GM21717 (cell line): ENCODE measurements around the gene HSPA12A.

Experiments used
- ATAC-seq: cut with Tn5 transposase; IDR thresholded peaks from one replicate; pipeline ENCODE4 v1.9.1; 2021; ENCODE audit warnings: mild to moderate bottlenecking, moderate library complexity; ENCODE audit not compliant: unreplicated experiment

HSPA12A gene, protein sequence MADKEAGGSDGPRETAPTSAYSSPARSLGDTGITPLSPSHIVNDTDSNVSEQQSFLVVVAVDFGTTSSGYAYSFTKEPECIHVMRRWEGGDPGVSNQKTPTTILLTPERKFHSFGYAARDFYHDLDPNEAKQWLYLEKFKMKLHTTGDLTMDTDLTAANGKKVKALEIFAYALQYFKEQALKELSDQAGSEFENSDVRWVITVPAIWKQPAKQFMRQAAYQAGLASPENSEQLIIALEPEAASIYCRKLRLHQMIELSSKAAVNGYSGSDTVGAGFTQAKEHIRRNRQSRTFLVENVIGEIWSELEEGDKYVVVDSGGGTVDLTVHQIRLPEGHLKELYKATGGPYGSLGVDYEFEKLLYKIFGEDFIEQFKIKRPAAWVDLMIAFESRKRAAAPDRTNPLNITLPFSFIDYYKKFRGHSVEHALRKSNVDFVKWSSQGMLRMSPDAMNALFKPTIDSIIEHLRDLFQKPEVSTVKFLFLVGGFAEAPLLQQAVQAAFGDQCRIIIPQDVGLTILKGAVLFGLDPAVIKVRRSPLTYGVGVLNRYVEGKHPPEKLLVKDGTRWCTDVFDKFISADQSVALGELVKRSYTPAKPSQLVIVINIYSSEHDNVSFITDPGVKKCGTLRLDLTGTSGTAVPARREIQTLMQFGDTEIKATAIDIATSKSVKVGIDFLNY

DNA sequence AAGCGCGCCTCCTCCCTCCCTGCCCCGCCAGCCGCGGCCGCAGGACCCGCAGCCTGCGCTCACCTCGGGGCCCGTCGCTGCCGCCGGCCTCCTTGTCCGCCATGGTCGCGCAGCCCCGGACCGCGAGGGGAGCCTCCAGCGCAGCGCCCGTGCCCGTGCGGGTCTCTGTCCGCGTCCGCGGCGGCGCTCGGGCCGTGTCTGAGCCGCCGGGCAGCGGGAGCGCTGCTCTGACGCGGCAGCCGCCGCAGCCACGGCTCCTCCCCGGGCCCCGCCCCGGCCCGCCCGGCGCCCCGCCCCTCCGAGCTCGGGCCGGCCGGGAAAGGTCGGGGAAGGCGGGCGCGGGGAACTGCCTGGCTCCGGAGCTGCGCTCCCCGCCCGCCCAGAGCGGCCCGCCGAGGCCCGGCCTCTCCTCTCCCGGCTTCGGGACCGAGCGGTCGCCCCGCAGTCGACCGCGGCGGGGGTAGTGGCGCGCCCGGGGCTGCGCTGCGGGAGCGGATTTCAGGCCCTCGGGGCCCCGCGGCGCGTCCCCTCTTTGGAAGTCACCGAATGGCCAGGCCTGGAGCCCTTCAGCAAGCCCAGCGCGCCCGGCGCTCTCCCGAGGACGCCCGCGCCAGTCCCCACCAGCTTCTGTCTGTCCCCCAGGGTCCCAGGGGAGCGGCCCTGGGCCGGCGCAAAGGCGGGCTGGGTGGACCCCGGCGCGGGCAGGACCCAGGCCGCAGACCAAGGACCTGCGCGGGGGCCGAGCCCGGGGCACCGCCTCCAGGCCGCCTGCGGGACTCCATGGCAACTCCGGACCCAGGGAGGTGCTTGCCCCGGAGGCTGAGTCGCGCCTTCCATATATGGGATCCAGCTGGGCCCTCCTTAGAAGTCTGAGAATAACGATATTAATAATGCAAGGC lies at the start of gene HSPA12A:
TSS of gene HSPA12A (minus strand) at position 200 of the 899 bp plus-strand sequence. CDS start at position 103, 97 bp downstream.
- ATAC-seq, result peak; percentile 94

DNA sequence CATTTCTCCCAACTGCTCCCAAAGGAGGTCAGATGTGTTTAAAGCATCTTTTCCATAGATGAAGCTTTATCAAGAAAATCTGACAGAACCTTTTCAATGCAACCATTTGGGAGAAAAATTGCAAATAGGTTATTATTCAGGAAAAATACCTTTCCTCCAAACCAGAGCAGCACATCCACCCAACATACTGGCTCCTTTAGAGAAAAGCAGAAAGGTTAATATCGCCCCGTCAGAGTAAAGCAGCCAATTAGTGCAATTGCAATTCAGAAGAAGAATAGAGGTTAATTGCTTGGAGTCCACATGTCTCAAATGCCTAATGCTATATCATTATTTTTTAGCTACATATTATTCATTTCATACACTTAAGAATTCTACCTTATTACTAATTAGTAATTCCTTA lies 48.9 kb upstream of the HSPA12A start:
- no peak for ATAC-seq

DNA sequence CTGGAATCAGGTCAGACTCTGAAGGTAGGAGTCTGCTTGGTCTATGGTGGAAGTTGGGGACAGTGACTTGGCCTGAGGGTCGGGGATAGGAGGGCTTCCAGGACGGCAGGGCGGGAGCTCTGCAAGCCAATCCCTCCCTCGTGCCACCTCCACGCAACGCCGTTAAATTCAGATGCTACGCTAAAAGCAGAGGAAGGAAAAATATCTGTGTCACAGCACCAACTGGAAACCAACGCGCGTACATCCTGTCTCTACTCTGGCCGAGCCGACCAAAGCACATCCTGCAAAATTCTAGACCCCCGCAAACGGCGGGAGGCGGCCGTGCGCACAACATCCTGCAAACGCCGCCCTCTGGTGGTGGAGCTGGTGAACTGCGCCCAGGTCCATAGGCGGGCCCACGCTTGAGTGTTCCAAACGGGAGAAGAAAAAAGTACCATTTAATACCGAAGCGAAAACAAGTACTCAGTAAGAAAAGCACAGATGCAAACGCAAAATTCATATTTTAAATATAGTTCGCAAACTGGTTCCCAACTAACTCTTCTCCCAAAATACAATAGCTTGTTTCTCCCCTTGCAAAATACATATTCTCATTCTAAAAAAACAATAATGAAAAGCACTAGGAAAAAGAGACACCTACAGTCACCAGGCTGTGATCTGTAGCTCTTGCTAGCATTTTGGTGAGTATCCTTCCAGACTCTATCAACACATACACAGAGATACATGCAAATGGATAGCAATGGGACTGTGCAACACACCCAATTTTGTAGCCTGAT lies 45.7 kb upstream of the HSPA12A start:
- ATAC-seq, result peak; percentile 73

DNA sequence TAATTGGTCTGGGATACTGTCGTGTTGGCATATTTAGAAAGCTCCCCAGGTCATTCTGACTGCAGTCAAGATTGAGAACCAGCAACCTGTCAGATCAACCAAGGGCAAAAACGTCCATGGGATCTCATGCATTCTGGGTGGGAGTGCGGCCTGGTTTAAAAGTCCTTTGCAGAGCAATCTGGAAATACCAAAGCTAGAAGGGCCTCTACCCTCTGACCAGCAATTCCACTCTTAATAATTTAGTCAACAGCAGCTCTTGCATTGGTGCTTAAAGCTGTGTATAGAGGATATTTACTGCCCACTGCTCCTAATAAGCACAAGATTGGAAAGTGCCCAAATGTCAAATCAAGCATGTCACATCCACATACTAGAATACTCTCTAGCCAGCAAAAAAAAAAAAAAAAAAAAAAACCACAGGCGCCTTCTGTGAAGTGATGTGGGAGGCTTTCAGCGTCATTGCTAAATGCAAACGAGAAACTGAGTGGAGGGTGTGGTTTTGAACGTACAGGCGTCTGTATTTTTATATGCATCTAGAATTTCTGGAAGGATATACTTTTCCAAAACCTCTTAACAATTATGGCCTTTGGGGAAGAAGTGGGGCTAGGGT lies 44.8 kb upstream of the HSPA12A start:
- ATAC-seq, result no peak

DNA sequence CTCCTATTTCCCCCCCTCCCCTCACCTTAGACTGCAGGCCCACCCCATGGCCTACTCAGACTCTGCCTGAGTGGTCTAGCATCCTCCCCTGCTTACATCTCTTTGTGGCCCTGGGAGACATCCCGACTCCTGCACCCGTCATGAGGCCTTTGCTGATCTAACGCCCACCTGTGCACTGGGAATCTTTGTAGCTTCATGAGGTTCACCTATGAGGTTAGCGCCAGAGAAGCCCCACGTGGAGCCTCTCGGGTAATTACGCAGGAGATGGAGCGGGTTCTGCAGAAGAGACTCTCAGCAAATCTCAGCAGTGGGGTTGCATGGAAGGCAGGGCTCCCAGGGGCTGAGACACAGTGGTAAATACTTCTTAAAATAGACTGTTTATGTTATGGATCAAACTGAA lies 43.5 kb upstream of the HSPA12A start:
- no peak for ATAC-seq

DNA sequence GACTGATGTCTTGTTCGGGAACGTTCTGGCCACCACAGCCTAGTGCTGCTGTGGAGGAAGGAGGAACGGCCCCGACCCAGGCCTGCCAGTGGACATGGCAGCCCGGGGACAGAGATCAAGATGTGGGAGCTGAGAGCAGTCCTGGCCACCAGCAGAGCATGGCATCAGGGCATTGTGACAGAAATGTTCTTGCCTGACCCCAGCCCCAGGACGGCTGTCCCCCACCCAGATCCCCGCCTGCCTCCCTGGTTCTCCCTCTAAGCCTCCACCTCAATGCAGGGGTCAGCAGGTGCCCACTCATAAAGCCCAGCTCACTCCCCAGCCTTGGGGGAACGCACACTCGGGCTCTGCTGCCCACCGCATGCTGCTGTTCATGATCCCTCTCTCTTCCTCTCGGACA lies 42.9 kb upstream of the HSPA12A start:
- ATAC-seq, result no peak

DNA sequence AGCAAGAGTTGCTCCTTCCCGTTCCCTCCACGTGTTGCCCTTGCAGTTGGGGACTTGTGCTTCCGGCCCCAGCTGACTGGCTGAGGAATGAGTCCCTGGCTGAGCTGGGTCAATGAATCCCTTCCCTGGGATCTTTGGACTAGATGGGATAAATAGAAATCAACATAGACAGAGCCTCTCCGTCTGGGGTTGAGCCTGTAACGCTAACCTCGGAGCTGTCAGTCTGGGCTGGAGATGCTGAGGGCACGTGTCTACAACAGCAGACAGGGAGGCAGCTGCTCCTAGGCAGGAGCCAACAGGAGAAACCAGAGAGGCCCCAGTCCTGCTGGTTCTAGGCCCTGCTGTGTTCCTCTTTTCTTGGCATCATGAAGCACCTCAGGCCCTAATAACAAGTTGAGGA lies 42.3 kb upstream of the HSPA12A start:
- ATAC-seq, result no peak

DNA sequence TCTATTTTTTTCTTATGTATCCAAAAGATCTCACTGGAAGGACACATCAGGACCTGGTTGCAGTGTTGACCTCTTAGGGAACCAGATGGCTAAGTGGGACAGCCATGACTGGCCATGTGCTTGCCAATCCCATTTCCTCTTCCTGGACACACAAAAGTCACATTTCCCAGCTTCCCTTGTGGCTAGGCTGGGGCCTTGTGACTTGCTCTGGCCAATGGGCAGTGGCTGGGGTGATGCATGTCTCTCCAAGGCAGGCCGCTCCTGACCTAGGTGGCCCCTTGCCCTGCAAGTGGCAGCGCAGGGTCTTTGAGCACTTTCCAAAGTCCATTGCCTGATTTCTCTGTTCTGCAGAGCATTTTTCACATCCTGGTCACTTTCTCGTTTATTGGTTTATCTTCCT lies 41.7 kb upstream of the HSPA12A start:
- no peak for ATAC-seq

DNA sequence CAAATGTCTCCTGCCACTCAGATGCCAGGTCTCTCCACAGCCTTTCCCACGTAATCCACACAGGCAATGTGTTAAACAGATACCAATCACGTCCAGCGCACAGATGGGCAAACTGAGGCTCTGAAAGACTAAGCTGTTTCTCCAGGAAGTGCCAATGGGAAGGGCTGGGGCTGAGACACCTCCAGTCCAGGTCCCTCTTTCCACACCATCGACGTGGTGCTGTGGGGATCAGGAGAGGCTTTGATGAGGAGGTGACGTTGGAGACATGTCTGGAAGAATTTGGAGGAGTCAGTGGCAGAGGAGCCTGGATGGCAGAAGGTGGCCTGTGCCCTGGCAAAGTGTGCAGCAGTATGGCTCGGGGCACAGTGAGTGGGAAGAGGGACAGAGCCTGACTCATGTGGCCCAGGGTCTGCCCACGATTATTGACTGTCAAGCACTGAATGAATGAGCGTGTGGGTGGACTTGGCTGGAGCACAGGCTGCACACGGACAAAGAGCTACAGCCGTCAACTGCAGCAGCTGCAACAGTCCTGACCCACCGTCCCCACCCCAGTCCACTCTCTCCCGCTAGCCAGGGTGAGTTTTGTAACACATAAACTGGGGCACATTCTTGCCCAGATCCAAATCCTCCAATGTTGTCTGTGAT lies 40.8 kb upstream of the HSPA12A start:
- ATAC-seq, result no peak

DNA sequence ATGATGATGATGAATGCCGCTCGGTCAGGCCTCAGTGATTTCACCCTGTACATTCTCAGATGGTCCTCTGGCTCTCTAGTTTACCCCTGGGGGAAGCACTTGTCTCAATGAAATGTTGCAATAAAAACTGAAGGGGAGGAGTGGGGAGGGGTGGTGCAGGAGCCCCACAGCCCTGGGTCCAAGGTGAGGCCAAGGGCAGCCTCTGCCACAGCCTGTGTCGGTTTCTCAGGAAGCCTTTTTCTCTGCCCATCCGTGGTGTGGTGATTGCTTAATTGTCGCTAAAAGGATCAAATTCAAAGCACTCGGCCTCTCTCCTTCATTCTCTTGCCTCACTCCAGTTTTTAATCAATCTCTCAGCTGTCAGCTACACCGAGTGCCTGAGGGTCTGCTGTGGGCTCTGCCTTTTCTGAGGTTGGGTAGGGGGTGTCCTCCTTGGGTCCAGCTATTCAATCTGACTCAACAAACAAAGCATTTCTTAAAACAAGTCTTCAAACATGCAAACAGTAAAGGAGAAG lies 39.1 kb upstream of the HSPA12A start:
- no peak for ATAC-seq

DNA sequence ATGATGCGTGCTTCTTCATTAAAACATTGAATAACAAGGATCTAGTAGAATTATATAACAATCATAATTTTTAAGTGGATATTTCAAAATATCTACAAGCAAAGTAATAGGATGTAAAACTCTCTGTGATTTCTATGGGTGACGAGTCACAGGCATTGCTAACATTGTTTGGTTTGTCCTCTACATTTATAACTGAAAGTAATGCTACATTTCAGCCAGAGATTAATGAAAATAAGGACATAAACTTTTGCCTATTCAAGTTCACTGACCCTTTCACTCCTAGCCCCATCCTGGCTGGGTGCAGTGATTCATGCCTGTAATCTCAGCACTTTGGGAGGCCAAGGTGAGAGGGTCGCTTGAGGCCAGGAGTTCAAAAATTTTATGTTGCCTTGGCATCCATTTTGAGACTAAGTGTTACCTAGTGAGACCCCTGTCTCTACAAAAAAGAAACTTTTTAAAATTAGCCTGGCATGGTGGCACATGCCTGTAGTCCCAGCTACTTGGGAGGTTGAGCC lies 38.4 kb upstream of the HSPA12A start:
- ATAC-seq, result no peak

DNA sequence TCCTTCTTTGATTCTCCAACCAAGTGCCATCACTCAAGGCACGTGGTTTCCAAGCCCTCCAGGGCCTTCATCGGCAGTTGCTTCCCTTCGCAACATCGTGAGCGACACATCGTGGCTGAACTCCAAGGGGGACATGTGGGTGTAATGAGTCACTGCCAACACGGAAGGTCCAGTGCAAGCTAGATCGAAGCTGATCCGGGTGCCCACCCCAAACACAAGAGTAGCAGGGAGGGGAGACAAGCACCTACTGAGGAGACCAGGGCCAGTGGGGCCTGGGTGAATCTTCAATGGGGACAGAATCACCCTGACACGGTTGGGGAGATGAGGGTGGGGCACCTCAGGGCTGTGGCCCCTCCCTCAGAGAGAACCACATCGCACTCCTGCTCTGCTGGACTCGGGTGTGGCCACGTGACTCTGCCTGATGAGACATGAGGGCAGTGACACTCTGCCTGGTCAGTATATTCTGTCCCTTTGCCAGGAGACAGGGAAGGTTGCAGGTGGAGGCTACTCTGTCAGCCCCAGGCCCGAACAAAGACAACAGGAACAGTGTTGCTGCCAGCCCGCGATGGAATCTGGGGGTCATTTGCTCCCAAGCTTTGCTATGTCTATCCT lies 36.8 kb upstream of the HSPA12A start:
- ATAC-seq, result no peak

DNA sequence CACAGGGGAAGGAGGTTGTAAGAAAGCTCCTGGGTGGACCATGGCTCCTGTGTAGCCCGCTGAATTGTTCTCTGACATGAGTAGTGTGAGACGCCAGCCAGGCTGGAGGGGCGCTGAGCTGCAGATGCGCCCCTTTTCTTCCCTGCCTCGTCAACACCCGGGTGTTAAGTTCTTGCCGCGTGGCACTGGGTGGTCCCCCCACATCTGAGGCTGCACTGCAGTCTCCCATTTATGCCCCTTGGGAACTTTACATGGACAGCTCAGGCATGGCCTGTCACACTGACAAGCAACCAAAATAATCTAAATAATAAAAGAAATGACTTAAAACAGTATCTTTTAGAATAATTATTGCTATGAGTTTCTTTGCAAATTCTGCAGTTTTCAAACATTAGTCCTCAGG lies 34.6 kb upstream of the HSPA12A start:
- no peak for ATAC-seq

DNA sequence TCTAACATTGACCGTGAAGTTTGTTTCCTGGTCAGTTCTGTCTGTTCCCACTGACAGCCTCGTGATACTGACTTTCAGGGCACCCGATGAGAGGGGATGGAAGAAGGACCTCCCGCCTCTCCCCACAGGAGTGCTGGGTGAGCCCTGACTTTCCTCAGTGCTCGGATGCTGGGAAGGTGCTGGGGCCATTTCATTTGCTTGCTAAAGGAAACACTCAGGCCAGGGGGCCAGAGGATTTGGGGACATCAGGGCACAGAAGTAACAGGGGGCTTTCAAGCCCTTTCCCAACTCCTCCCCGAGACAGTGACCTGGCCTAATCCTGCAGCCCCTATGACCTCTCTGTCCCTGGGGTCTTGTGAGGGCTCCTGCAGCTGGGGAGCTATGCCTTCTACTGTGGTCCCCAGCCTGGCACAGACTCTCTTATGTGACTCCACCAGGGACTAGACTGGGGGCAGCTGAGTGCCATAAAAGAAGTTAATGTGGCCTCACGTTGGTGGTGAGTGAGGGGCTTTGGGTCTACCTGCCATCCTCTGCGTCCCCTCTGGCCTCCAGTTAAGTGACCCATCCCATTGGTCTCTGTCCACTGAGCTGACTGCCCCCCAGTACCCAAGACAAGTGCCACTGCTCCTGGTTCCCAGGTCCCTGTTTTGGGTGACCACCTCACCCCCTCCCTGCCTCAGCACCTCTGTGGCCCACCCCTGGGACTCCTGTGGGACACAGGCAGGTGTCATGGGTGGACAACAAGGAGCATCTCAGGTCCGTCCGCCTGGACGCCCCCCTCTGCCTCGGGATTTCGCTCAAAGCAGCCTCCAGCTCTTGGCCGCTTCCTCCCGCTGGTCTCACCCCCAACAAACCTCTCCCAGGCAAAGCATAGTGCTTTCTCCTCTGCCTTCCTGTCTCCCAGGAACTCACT lies 33.4 kb upstream of the HSPA12A start:
- ATAC-seq, result no peak

DNA sequence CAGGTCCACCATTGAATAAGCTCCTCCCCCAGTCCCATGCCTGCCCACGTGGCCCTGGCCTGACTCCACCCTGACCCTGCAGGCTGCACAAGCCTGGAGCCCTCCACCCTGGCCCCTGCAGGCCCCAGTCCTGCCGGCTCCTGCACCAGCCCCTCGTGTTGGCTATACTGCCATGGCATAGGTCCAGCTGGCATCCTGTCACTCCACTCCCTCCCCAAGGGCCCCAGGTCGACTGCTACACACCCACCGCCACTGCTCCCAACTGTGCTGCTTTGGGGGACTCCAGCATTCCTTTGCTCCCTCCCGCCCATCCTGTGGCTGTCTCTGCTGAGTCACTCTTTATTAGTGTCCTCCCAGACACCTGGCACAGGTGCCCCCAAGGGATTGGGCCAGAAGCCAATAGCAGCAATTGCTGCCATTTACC lies 32.4 kb upstream of the HSPA12A start:
- no peak for ATAC-seq

DNA sequence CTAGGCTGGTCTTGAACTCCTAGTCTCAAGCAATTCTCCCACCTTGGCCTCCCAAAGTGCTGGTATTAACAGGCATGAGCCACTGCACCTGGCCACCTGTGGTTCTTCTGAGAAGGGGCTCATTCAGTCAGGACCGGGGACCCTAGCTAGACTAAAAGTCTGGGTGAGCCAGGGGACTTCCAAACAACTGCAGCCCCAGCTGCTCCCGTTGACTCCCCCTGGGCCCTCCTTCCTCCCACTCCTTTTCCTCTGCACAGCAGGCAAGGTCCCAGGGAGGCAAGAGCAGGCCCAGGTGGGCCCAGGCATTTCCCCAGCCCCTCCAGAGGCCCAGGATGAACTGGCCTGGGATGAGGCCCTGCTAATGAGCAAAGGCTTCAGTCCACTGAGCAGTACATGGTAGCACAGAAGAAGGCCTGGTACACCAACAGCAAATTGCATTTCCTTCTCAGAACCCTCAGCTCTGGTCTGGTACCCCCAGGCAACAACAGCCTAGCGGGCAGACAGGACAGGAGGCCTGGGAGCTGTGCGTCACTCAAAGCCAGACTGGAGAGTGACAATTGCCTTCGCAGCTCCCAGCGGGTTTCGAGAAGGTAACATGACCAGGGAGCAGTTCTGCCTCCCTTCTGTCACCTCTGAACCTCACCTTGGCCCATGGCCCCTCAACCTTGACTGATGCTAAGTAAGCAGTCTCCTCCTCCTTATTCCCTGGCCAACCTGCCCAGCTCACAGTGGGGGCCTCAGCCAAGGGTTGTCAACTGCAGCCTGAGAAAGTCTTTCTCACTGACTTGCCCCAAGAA lies 30.7 kb upstream of the HSPA12A start:
- no peak for ATAC-seq

DNA sequence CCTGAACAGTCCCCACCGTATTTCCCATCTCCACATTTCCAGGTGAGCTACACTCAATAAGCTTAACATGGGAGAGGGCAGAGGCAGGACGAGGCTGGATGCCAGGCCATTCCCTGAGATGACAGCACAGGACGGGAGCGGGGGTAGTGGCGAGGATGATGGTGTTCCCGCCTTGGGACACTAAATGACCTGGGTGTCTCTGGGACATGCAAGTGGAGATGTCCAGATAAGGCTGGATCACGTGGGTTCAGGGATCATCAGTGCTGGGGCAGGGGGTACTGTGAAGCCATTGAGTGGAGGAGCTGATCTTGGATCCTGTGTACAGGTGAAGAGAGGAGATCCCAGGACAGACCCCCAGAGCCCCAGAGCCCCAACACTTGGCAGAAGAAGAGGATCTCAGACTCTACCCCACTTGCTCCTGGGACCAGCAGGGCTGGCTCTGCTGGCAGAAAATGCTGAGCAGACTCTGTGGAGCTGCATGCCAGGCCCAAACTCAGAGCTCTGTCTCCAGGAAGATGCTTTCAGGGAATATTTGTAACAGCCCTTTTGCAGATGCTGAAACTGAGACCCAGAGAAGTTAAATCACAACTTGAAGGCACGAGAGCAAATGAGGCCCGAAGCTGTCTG lies 29.7 kb upstream of the HSPA12A start:
- ATAC-seq, result no peak
